GM21423 (cell line): Measurements from ENCODE around the gene TSPAN9.
A peak's percentile ranks its signal among the peaks of the same experiment; 100 is the strongest.

Experiments
- ATAC-seq: cut with Tn5 transposase; IDR thresholded peaks from one replicate; pipeline ENCODE4 v1.9.1; 2021; ENCODE audit warnings: mild to moderate bottlenecking, moderate library complexity; ENCODE audit not compliant: unreplicated experiment

TSPAN9 gene

DNA sequence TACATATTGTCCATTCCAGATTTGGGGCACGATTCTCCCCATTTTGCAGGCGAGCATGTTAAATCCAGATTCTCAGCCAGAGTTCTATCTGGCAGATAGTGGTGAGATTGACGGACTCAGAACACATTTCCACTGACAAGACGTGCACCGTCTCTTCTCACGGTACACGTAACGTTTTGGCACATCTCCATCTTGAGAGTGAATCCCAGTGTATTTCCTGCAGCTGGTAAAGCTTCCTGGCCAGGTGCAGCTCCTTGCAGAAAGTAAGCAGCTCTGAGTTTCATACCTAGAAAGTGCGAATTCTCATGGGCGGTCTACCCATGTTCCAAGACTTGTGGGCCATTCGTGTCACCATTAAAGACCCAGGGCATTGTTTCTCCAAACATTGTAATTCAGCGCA, 102.6 kb downstream of the TSPAN9 start:
- no peak for ATAC-seq

DNA sequence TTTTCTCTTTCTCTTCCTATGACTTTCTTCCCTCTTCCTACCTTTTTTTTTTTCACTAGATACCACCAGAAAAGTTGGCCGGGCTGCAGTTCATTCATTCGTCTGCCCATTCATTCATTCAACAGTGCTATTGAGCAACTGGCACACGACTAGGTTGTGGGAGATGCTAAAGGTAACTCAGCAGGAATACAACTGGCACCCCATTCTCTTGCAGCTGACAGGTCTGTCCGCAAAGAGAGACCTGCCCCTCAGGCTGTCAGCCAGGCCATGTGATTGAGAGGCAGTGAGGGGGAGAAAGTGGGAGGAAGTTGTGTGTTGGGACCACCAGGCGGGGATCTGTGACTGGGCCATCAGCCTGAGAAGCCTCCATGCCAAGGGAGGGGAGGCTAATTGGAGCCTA, 105.2 kb downstream of the TSPAN9 start:
- no peak for ATAC-seq

DNA sequence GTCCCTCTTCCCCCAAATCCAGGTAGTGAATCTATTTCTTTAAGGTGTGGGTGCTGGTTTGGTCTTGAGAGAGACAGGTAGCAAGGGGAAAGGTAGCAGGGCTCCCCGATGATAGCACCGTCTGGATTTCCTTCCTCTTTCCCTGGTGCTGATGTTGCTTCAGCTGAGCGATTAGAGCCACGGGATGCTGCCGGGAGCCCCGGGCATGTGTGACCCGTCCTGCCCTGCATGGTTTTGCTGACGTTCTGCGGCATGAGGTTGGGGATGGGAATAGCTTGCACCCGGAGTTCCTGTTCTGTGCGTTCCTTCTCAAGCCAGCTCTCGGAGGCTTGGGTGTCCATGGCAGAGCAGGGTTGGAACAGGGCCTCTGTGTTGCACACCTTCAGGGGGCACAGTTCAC, 107.3 kb downstream of the TSPAN9 start:
- no peak for ATAC-seq

DNA sequence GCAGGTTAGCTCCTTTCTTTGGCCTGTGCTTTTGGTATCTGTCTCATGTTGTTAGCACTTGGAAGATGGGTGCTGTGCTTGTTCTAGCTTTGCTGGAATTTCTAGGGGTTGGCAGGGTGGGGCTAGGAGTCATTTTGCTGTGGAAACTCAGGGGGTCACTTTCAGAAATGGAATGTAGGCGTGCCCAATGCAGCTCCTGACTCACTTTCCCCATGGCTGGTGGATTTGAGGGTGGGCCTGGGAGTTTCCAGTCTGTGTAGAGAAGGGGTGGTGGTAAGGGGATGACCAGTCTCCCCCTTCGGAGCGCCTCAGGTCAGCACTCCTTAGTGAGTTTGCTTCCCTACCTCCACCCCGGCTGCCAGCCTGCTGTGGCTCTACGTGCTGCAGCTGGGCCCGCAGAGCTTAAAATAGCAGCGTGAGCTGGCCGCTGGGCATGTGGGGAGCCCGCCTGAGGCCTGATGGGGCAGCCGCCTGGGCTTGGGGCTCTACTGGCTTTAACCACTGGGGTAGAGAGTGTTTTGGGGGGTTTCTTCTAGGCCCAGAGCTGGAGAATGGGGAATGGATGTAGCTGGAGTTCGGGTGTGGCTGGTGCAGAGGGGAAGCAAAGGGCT, 108.2 kb downstream of the TSPAN9 start:
- ATAC-seq, result no peak

DNA sequence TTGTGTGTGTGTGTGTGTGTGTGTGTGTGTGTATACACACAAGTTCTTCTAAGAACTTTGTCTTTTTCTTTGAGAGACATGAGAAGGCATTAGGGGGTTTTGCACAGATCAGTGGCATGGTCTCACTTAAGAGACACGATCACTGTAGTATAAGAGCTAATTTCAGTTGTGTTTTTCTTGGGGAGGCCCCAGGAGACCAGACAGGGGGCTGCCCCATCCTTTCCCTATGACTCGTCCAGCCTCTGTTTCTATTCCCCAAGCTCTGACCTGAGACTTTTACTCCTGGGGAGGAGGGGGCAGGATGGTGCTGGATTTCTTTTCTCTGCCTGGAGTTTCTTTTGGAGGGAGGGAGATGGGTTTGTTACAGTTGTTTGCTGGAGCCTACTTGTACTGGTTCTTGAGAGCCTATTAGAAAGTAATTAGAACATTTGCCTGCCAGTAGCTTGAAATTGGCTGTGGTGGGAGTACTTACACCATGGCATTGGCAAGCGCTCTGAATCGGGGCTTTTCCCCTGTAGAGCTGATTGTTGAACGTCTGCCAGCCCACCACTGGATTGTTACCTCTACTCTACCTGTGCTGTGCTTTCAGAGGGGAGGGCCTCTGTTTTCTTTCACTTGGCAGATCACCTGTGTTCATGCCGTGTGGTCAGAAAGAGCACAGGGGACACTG, 109.5 kb downstream of the TSPAN9 start:
- ATAC-seq, result peak; percentile 53

DNA sequence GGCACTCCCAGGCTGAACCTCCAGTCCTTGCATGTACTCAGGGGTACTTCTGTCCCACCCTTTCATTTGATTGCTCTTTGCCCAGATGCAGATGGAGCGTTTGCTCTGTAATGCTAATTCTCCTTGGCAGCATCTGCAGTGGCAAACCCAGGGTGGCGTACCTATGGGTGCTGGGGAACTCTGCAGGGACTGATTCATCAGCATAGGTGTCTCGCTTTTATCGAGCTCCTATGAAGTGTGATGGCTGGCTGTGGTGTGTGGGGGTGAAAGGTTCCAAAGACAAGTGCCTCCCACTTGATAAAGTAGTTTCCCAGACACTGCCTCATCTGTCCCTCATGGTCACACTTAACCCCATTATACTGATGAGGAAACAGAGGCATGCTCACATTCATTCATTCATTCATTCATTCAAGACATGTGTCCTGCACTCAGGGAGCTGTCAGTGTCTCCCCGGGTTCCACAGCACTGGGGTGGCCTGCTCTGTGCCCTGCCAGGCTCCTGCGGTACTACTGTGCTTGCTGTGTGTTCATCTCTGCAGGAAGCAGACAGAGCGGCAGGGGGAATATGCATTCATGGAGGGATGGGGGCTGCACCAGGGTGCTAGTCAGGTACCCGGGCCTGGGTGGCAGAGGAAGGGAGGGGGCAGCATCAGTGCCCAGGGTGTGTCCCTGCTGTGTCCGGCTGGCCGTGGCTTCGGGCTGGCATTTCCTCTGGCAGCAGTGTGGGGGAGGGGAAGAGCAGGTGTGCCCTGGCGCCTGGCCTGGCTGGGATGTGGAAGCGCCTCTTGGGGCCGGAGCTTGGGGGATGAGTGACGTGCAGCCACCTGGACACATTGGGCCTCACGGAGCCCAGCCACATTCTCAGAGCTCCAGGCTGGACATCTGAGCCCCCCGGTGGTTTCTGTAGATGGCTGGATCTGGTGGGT, 110.9 kb downstream of the TSPAN9 start:
- ATAC-seq, result no peak

DNA sequence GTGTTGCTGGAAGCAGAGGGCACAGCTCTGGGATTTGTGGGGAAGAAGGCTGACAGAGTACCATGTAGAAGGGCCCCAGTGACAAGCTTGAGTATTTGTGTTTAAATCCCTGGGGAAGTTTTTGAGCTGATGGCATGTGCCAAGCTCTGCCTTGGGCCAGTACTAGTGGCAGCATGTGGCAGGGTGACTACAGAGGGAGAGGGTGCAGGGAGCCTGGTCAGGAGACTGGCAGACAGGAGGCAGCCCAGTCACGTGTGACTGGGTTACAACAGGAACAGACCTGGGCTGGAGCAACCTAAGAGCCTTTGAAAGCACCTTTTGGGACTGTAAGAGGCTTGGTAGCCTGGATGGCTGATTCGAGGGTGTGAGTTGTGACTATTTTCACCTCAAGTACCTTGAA, 112.1 kb downstream of the TSPAN9 start:
- ATAC-seq, result no peak

DNA sequence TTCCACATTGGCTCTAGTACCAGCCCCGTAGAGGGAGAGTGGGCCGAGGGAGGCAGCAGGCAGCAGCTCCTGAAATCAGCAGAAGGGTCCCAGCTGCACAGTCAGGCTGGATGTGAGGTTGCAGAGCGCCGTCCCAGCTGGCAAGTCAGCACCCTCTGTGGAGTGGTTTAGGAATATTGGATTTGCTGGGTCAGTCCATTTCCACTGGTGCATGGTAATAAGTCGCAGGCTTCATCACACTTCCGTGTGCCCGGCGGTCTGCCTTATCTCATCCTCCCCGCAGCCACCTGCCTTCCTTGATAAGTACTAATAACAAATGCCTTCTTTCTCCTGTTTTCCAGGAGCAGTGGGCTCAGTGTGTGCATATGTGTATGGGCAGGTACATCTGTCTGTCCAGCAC, 112.9 kb downstream of the TSPAN9 start:
- ATAC-seq, result no peak

DNA sequence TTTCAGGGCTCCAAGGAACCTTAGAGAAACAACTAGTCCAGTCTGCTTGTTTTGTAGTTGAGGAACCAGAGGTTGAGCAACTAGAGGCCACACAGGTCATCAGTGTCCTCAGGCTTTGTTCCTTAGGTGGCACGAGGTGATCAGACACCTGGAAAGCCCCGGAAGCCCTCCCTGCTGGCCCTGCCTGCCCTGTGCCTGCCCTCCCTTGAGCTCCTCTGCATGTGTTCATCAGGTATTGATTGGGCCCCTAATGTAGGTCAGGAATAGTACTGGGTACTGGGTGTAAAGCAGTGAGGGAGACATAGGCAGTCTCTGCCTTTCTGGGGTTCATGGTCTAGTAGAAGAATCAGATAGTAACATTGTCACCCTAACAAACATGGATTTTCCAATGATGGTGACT, 114.3 kb downstream of the TSPAN9 start:
- no peak for ATAC-seq

DNA sequence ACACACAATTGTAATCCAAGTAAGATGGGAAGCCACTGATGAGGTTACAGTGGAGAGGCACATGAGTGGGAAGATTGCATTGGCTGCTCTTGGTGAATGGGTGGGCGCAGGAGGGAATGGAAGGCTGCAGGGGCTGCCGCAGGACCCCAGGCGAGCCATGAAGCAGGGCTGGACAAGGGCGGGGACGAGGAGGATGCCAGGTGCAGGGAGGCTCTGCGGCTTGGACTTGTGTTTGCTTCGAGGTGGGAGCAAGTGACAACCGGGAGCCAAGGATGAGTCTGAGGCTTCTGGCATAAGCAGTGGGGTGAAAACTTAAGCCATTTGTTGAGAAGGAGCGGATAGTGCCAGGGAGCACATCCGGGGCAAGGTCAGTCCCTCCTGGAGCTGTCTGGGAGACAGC, 115.0 kb downstream of the TSPAN9 start:
- ATAC-seq, result no peak

DNA sequence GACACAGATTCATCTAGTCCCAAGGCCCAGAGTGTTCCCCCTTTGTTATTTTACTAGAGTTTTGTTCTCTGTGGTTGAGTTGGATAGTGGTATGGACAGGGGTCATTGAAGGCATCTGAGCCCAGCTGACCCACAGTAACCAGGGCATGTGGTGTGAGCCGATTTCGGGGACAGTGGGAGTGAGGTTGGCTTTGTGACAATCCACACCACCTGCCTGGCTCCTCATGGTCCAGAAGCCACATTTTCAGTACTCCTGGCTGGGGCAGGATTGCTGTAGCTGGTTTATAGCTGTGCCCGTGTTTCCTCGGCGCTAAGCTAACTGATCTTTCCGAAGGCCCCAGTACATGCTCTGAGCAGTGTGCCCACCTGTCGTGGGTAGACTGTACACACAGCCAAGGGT, 116.0 kb downstream of the TSPAN9 start:
- no peak for ATAC-seq

DNA sequence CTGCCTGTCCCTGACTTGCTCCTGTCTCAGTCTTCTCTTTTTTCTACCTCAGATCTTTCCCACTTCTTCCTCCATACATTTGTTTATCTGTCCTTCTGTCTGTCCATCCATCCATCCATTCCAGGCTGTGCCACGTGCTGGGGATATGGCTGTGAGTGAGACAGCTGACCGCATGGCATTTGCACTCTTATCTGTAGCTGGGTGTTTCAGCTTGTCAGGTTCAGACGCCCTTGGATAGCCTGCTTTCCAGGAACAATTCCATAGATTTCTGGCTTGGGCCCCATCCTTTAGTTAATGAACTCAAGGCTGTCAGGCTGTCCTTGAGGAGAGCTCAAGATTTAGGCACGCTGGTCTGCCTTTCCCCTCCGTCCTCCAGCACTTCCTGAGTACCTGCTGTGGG, 116.6 kb downstream of the TSPAN9 start:
- ATAC-seq, result no peak

DNA sequence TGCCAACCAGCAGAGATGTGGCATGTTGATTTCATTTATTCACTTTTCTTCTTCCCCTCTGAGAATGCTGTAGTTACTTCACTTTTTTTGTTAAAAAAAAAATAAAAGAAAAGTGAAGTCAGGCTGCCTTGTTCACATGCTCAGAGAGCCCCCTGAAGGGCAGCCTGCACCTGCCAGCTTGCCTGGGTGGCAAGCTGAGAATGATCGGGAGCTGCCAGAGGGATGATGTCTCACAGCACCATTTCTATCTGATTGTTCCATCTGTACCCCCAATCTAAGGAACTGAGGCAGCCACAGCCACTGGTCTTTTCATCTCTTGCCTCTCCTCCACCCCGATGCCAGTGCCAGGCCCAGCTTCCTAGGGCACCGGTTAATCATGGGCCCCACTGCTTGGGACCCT, 118.2 kb downstream of the TSPAN9 start:
- no peak for ATAC-seq

DNA sequence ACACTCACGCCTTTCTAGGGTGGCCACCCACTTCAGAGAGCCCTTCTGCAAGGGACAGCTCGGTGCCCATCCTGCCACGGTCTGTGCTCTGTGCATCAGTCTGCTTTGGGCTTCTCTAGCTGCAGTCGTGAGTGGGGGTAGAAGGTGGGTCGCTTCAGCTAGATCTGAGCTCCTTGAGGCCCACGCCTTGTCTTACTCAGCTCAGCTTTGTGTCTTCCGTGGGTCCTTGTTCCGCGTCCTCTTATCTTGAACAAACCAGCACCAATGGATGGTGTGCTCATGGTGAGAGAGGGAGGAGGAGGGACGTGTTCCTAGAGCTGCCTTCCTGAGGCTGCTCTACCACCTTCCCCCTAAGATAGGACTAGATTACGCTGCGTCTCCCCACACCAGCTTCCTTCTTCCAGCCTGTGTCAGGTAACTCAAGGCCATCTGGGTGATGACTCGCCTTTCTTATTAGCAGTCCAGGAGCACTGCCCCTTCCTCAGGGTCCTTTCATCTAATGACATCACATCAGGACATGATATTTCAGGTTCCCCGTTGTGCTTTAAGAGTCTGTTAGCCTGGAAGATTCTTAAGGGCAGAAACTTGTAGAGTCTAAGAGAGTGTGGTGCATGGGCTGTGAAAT, 118.8 kb downstream of the TSPAN9 start:
- no peak for ATAC-seq

DNA sequence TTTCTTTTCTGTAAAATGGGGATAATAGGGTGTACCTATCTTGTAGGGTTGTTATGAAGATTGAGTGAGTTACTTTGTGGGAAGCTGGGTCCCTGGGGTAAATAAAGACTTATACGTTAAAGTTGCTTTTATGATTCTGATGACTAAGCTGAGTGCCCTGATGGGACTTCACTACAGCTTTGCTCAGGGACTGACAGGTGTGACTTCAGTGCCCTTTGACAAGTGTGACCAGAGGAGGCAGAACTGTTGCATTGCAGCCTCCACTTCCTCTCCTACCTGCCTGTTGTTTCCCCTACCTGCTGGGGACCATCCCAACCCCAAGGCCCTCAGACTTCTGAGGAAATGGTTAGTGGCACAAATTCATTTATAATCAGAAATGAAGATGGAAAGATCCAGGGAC, 119.3 kb downstream of the TSPAN9 start:
- no peak for ATAC-seq

DNA sequence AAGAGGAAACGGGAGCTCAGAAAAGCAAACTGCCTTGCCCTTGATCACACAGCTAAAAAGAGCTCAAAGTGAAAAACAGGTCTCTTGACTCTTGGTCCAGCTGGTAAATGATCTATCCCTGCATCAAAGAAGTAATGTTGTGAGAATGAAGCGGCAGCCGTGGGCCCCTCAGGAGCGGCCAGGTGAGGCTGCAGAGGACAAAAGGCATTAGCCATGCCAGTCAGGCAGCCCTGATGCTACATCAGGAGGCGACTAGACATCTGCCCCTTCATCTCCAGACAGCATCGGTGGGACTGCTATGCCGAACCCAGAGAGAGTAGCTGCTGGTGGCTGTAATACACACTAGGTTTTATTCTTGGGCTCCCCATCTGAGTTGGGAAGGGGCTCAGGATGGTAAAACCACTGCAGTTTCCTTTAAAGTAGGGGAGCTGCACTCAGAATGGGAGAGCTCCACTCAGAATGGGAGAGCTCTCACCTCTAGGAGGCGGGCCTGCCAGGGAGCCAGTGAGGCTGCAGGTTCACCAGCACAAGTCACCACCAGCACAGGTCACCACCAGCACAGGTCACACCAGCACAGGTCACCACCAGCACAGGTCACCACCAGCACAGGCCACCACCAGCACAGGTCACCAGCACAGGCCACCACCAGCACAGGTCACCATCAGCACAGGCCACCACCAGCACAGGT, 120.1 kb downstream of the TSPAN9 start:
- ATAC-seq, result no peak

DNA sequence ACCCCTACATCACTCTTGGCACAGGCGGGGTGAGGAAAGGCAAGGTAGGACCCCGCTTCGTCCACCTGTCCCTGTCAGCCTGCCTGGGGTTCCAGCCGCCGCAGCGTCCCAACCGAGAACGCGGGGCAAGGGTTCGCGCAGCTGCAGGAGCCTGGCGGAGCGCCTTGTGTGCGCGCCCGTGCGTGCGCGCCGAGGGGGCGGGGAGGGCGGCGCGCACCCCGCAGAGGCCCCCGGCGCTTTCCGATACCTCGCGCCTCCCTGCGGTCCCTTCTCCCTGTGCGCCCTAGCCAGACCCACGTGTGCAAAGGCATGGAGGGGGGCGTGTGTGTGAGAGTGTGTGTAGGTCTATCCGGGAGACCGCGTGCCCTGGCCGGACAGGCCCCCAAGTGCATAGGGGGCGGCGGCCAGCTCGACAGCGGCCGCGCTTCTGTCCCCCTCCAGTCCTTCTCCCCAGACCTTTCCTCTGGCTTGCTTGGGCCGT, 122.4 kb downstream of the TSPAN9 start:
- ATAC-seq, result no peak

DNA sequence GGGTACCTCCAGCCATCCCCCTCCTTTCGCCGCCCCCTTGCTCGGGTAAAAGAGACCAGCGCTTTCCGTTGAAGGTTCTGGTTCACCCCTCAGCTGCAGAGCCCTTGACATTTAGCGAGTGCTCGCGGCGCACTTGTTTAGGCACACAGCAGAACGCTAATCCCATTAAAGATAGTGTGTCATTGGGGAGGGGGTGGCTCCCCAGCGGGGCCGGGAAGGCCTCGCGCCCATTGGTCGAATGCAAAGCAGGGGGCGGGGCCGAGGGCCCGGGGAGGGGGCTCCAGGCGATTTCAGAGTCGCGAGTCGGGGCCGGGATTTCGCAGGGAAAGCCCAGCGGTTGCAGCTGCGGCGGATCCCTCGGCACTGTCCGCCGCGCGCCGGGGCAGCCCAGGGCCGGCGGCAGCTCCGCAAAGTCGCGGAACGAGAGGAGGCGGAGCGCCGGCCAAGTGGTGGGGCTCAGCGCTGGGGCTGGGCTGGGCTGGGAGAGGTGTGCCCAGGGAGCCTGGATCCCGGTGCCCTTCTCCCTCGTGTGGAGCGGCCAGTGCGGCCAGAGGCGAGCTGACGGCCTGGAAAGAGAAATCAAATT, 122.9 kb downstream of the TSPAN9 start:
- no peak for ATAC-seq

DNA sequence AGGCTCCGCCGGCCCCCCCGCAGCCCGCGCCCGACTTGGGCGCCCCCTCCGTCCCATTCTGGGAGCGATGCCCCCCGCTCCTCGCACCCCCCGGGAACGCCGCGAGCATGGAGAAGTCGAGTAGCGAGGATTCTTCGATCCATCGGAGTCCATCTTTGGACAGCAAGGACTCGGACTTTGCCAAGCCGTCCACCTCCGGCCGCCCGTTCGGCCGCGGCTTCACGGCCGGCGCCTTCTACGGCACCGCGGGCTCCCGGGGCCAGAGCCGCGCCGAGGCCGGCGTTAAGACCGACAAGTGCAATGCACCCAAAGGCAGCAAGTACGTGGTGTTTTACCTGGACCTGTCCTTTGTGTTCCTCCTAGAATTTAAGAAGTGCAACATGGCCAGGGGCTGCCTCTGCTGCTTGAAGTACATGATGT, 123.6 kb downstream of the TSPAN9 start:
- ATAC-seq, result no peak

DNA sequence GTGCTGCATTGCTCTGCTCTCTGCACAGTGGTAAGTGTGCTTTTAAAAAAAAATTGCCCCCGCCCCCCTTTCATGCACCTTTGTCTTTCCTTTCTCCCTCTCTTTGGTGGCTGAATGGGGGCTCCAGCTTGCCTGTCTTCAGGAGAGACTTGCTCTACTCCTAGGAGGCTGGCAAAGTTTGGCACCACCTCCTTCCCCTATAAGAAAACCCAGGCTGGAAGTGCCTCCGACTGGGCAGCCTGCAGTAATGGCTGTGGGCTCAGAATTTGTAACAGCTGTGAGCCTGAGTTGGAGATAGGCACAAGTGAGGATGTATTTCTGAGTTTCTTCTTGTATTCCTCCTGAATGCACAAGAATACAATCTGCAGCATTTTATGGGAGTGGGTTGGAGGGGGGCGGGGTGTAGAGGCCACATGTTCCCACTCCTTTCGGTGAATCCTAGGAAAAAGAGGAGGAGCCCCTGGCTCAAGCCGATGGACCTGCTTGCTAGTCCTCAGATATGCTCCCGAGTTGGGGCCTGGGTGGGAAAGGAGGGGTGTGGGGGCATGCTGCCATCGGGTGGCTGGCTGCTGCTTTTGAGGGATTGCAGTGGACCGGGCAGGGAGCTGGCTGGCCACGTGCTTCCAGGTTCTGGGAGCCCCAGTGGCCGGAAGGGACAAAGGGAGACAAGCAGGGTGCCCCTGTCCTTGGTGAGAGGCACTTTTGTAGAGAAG, 124.3 kb downstream of the TSPAN9 start:
- no peak for ATAC-seq
